Measurements from ENCODE around the gene NPTXR. TPM values are rescaled to one million over a fixed set of nuclear protein-coding genes. Genes with fewer than 3 reads are reported as not detected.

NPTXR gene
- total and polyA plus RNA-seq, 10 of the 15 experiments (the other 5 are each of a cell fraction or from before 2014, with no cell fraction given): 0.02 to 0.38 (median 0.07) TPM; not detected in 2

DNA sequence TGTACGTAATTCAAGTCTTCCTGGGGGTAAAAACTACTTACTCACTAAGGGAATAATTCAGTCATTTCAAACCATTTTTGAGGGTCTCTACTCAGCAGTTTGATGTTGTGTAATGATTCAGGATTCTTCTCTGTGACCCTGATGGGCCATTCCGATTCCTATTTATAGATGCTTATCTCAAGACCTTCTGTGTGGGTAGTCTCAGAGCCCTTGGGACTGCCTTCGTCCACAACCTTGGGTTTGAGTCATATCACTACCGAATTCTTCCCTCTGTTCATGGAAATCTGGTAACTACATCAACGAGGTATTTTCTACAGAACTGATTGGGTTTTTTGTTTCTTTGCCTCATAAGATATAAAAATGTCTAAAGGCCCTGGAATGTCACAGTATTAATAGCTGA, 42.5 kb upstream of the NPTXR start (continued):
- TF ChIP-seq, protein P1, sequence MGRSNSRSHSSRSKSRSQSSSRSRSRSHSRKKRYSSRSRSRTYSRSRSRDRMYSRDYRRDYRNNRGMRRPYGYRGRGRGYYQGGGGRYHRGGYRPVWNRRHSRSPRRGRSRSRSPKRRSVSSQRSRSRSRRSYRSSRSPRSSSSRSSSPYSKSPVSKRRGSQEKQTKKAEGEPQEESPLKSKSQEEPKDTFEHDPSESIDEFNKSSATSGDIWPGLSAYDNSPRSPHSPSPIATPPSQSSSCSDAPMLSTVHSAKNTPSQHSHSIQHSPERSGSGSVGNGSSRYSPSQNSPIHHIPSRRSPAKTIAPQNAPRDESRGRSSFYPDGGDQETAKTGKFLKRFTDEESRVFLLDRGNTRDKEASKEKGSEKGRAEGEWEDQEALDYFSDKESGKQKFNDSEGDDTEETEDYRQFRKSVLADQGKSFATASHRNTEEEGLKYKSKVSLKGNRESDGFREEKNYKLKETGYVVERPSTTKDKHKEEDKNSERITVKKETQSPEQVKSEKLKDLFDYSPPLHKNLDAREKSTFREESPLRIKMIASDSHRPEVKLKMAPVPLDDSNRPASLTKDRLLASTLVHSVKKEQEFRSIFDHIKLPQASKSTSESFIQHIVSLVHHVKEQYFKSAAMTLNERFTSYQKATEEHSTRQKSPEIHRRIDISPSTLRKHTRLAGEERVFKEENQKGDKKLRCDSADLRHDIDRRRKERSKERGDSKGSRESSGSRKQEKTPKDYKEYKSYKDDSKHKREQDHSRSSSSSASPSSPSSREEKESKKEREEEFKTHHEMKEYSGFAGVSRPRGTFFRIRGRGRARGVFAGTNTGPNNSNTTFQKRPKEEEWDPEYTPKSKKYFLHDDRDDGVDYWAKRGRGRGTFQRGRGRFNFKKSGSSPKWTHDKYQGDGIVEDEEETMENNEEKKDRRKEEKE (IDR thresholded peaks at IDR 0.05): no peak
- TF ChIP-seq FOXM1 (IDR thresholded peaks at IDR 0.05; ENCODE audit: low read depth, low read length) (peak; percentile 30; the same call in 1 of the 2 replicates), NFXL1 (IDR thresholded peaks at IDR 0.05; ENCODE audit: borderline replicate concordance) (no peak)

DNA sequence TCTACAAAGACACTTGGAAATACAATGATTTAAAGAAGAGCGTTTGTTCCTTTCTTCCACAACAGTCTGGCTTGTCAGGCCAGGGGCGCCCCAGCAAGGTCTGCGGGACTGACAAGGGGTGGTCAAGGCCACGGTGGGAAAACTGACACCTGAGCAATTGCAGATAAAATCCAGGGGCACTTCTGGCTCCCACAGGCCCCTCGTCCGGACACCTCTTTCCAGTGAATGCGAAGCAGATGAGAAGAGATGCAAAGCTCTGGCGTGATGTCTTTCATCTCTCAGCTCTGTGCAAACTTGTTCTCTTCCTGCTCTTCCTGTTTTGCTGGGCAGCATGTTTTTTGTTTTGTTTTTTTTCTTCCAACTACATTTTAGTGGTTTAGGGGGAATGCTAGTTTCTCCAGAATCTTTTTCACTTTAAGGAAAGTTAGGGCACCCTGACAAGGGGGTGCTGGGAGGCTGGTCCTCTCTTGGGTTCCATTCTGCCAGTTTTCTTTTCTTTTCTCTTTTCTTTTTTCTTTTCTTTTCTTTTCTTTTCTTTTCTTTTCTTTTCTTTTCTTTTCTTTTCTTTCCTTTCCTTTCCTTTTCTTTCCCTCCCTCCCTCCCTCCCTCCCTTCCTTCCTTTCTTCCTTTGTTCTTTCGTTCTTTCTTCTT, 39.3 kb upstream of the NPTXR start:
- ChIA-PET CTCF (interaction anchor here (1.2 to 1.3 kb wide), 2 partner anchors 13 to 14 kb away, joined by 3 to 4 read pairs; no protein-coding TSS in a partner anchor), SMC1A (ENCODE audit: uncharacterized antibody, unreplicated experiment) (interaction anchor here (1.2 kb wide), 1 partner anchor 18 kb away, joined by 3 read pairs; no protein-coding TSS in a partner anchor), RAD21 (ENCODE audit: unreplicated experiment) (no interaction called here), POLR2A (no interaction called here)
- in situ Hi-C loops (cut with MboI) (no loop called here), intact Hi-C loops (cut with micrococcal nuclease; ENCODE audit: unreplicated experiment) (no loop called here)
- H3K27me3 ChIP-seq (replicated peaks in 1 of 2; ENCODE audit: control insufficient read depth in 2 of 2, insufficient read depth in 2 of 2, low read length in 1 of 2): no peaks in the 10 kb centered on the region
- H3K4me3 ChIP-seq: no peak overlapping the region
- H4K20me1 ChIP-seq (ENCODE audit: control insufficient read depth, insufficient read depth): no peaks in the 10 kb centered on the region
- no peak overlapping the region for H3K4me2 ChIP-seq (ENCODE audit: control insufficient read depth, insufficient read depth)
- no peak overlapping the region for H2AFZ ChIP-seq (ENCODE audit: control insufficient read depth, low read depth, low read length)
- no peaks in the 10 kb centered on the region; the same call in 1 of the 2 replicates for H3K4me1 ChIP-seq (ENCODE audit: control insufficient read depth, insufficient read depth, low read length)
- no TSS peak for BruUV-seq (replicated peaks)
- FAIRE-seq: no peak
- H3K27ac ChIP-seq (ENCODE audit: control insufficient read depth, insufficient read depth): no peak overlapping the region
- 31% methylated on average over 7 of the region's 9 CpGs for WGBS (ENCODE audit: insufficient coverage, insufficient replicate concordance, low lambda C conversion rate, missing lambda C conversion rate)
- H3K9me3 ChIP-seq (replicated peaks; ENCODE audit: control insufficient read depth, insufficient read depth, low read length): no peaks in the 10 kb centered on the region
- no peaks in the 10 kb centered on the region for H3K79me2 ChIP-seq (ENCODE audit: control insufficient read depth, insufficient read depth, low read length)
- no peak overlapping the region for H3K9ac ChIP-seq (ENCODE audit: control insufficient read depth, insufficient read depth, low read length)
- DNase-seq (ENCODE audit: low read depth, low spot score): no peak
- no peak for ATAC-seq
- no peaks in the 10 kb centered on the region for H3K36me3 ChIP-seq (ENCODE audit: control insufficient read depth in 2 of 2, insufficient read depth in 2 of 2, low read length in 1 of 2)
- TF ChIP-seq ESRRA (IDR thresholded peaks at IDR 0.05; ENCODE audit: low read length) (no peak), MYC (IDR thresholded peaks at IDR 0.05; ENCODE audit: insufficient read depth, insufficient read length, insufficient replicate concordance, low read length, severe bottlenecking) (no peak), TBL1XR1 (IDR thresholded peaks at IDR 0.05; ENCODE audit: low read depth, low read length) (no peak), SPI1 (IDR thresholded peaks at IDR 0.05; ENCODE audit: borderline replicate concordance, insufficient read depth, low read depth, low read length) (no peak), HDAC2 (IDR thresholded peaks at IDR 0.05) (no peak), RAD21 (IDR thresholded peaks at IDR 0.05; ENCODE audit: insufficient read depth, low read depth, low read length) (no peak), CREB1 (IDR thresholded peaks at IDR 0.05; ENCODE audit: low read depth) (no peak), CBX3 (IDR thresholded peaks at IDR 0.05; ENCODE audit: borderline replicate concordance, low read depth) (no peak), RELA (IDR thresholded peaks at IDR 0.05; ENCODE audit: borderline replicate concordance, partially characterized antibody) (no peak), DPF2 (IDR thresholded peaks at IDR 0.05) (no peak), STAT3 (IDR thresholded peaks at IDR 0.05; ENCODE audit: low read depth, low read length) (no peak), STAT1 (conservative IDR thresholded peaks at IDR 0.05) (no peak), IKZF2 (IDR thresholded peaks at IDR 0.05) (no peak), MXI1 (IDR thresholded peaks at IDR 0.05; ENCODE audit: low read depth, low read length) (no peak)
- TF ChIP-seq, protein P2, sequence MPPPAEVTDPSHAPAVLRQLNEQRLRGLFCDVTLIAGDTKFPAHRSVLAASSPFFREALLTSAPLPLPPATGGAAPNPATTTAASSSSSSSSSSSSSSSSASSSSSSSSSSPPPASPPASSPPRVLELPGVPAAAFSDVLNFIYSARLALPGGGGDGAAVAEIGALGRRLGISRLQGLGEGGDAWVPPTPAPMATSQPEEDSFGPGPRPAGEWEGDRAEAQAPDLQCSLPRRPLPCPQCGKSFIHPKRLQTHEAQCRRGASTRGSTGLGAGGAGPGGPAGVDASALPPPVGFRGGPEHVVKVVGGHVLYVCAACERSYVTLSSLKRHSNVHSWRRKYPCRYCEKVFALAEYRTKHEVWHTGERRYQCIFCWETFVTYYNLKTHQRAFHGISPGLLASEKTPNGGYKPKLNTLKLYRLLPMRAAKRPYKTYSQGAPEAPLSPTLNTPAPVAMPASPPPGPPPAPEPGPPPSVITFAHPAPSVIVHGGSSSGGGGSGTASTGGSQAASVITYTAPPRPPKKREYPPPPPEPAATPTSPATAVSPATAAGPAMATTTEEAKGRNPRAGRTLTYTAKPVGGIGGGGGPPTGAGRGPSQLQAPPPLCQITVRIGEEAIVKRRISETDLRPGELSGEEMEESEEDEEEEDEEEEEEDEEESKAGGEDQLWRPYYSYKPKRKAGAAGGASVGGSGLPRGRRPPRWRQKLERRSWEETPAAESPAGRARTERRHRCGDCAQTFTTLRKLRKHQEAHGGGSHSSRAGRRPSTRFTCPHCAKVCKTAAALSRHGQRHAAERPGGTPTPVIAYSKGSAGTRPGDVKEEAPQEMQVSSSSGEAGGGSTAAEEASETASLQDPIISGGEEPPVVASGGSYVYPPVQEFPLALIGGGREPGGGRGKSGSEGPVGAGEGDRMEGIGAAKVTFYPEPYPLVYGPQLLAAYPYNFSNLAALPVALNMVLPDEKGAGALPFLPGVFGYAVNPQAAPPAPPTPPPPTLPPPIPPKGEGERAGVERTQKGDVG (CRISPR knock-in tag; IDR thresholded peaks at IDR 0.05): no peak

Data from GM12878 (cell line).